Thymus (tissue), 11 donors: ENCODE results near the gene CDC73. TPM values are rescaled to one million over a fixed set of nuclear protein-coding genes. Genes with fewer than 3 reads are reported as not detected.

Experiments
- DNase-seq, 9 donors: peaks; one replicate each; pipeline ENCODE4 v3.0.0-alpha.2; 2013; ENCODE audit warnings: low spot score in 9 of 9, low read depth in 6 of 9, missing footprints in 1 of 9
- H3K27ac ChIP-seq, 2 donors: one replicate each; pipeline ENCODE4 v1.5.1; 2013; ENCODE audit warnings: control low read depth in 1 of 2, low read depth in 1 of 2, low read length in 1 of 2, mild to moderate bottlenecking in 1 of 2, moderate library complexity in 1 of 2
- H3K27me3 ChIP-seq, 2 donors: one replicate each; pipeline ENCODE4 v1.5.1; 2013; ENCODE audit warnings: low read length in 1 of 2; ENCODE audit not compliant: control insufficient read depth in 2 of 2, insufficient read depth in 1 of 2
- H3K36me3 ChIP-seq, 2 donors: one replicate each; pipeline ENCODE4 v1.5.1; 2013; ENCODE audit warnings: low read length in 1 of 2, mild to moderate bottlenecking in 1 of 2, moderate library complexity in 1 of 2; ENCODE audit not compliant: control insufficient read depth in 2 of 2, insufficient read depth in 2 of 2
- H3K4me1 ChIP-seq, 2 donors: one replicate each; pipeline ENCODE4 v1.5.1; 2013; ENCODE audit warnings: low read length in 2 of 2; ENCODE audit not compliant: control insufficient read depth in 2 of 2, insufficient read depth in 2 of 2
- H3K4me3 ChIP-seq, 2 donors: one replicate each; pipeline ENCODE4 v1.5.1; 2013; ENCODE audit warnings: low read length in 2 of 2, control low read depth in 1 of 2, mild to moderate bottlenecking in 1 of 2
- H3K9me3 ChIP-seq, 2 donors: one replicate each; pipeline ENCODE4 v1.5.1; 2013; ENCODE audit warnings: low read length in 1 of 2, mild to moderate bottlenecking in 1 of 2; ENCODE audit not compliant: control insufficient read depth in 2 of 2, insufficient read depth in 1 of 2
- WGBS: extraction: QIAGEN DNeasy Blood & Tissue Kit; methylation state at CpG from one replicate; pipeline ENCODE4 v1.1.7; 2013; 5-methylcytosine and 5-hydroxymethylcytosine counted together
- polyA plus RNA-seq: library from polyadenylated mRNA; stranded (reverse); fragments of 200-250 nt; gene quantifications from one replicate; pipeline ENCODE4 v1.2.3, GENCODE V29; 2013
- total RNA-seq: library from RNA; stranded (reverse); fragments of 120-200 nt; gene quantifications from one replicate; pipeline ENCODE4 v1.2.4, GENCODE V29; 2013
- donor health status: healthy.

Gene CDC73
- total and polyA plus RNA-seq, 2 donors, result 14.4 to 17.1 TPM

DNA sequence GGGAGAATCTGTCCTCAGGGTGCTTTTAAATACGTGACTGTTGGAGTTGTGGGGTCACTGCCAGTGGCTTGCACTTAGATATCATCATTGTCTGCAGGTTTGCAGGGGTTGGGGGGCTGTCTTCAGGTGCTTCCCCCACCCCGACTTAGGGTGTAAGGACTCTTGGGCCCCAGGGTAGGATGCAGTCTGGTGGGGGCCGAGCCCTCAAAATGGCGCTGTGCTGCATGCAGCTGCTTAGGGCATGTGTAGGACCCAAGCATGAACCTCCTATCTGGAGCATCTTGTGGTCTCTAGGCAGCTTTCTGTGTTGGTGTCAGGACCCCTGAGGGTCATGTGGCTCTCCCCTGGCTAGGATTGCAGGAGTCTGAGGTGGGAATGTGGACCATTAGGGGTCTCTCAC is 120.2 kb downstream of the CDC73 start:
- WGBS, result 99% methylated on average over 4 of the region's 4 CpGs
- DNase-seq, result no peak
- H3K27me3 ChIP-seq, result no peaks in the 10 kb centered on the region
- H3K27ac ChIP-seq, result no peak overlapping the region
- H3K4me3 ChIP-seq, result no peak overlapping the region
- no peaks in the 10 kb centered on the region for H3K4me1 ChIP-seq
- H3K9me3 ChIP-seq, result peaks cover 0 to 6% of the 10 kb centered on the region in 2 donors
- H3K36me3 ChIP-seq, result peaks cover 7 to 15% of the 10 kb centered on the region in 2 donors

DNA sequence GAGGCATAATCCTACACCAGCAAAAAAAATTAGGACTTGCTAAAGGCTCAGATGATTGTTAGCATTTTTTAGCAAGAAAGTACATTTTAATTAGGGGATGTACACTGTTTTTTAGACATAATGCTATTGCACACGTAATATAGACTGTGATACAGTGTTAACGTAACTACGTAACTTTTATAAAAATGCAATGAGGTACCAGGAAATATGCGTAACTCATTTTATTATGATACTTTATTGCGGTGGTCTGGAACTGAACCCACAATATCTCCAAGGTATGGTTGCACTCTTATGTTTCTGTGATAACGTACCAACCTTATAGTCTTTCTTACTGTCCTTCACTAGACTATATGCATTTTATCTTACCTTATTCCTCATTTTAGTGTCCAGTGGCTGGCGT is 127.4 kb downstream of the CDC73 start:
- H3K4me3 ChIP-seq, result no peak overlapping the region
- no peaks in the 10 kb centered on the region for H3K9me3 ChIP-seq
- no peaks in the 10 kb centered on the region for H3K4me1 ChIP-seq
- no peaks in the 10 kb centered on the region for H3K27me3 ChIP-seq
- H3K36me3 ChIP-seq, result peaks cover 4 to 26% of the 10 kb centered on the region in 2 donors
- WGBS, result 99% methylated on average over 7 of the region's 7 CpGs
- no peak overlapping the region for H3K27ac ChIP-seq
- no peak for DNase-seq

DNA sequence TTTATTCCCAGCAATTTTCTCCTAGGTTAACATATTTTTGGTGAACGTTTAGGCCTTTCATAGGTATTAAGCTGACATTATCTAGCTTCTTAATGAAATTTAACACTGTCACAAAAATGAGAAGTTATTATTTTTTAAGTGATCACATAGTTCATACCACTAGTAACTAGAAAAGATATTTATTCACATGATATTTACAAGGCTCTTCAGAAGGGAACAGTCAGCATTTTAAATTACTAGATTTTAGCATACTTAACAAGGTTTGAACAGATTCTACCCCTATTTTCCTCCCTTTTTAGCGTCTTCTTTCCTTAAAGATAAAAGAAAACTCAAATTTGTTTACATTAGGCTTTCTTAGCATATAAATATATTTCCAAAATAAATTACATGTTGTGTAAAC is 130.1 kb downstream of the CDC73 start:
- H3K27ac ChIP-seq, result no peak overlapping the region
- 95% methylated on average over 2 of the region's 2 CpGs for WGBS
- H3K27me3 ChIP-seq, result no peaks in the 10 kb centered on the region
- H3K9me3 ChIP-seq, result no peaks in the 10 kb centered on the region
- no peaks in the 10 kb centered on the region for H3K4me1 ChIP-seq
- H3K4me3 ChIP-seq, result no peak overlapping the region
- no peak for DNase-seq
- peaks cover 4 to 23% of the 10 kb centered on the region in 2 donors for H3K36me3 ChIP-seq

DNA sequence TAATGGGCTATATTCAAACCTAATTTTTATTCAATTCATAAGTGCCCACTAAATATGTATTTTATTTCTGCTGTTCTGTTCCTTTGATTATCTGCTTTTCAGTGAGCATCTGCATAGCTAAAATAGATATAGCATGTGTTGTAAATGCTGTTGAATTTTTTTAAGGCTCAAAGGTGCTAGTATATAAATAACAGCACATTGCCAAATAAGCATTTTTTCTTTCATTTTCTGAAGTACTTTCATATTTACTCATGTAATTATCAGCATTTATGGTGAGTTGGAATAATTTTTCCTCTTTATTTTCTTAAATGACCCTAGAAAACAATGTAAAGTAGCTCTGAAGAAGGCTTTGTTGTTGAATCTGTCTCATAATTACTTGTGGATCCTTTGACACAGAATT is 134.2 kb downstream of the CDC73 start:
- peaks cover 4 to 11% of the 10 kb centered on the region in 2 donors for H3K36me3 ChIP-seq
- no peaks in the 10 kb centered on the region for H3K27me3 ChIP-seq
- no peak overlapping the region for H3K27ac ChIP-seq
- no peak for DNase-seq
- no peaks in the 10 kb centered on the region for H3K9me3 ChIP-seq
- H3K4me3 ChIP-seq, result no peak overlapping the region
- no peaks in the 10 kb centered on the region for H3K4me1 ChIP-seq

DNA sequence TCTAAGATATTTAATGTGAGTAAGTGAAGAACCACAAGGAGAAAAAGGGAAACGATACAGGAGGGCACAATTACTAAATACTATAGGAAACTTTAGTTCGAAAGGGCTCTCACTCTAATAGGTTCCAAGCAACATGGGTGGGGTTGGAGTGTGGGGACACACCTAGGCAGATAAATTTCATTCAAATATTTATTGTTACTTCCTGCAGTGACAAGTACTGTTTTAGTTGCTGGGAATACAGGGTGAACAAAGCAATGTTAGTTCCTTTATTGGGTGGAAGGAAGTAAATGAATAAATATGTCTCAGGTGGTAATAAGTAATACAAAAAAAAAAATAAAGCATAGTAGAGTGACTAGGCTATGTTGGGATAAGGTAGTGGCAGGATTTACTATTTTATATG is 137.8 kb downstream of the CDC73 start:
- no peak overlapping the region for H3K4me3 ChIP-seq
- H3K9me3 ChIP-seq, result no peaks in the 10 kb centered on the region
- H3K27me3 ChIP-seq, result no peaks in the 10 kb centered on the region
- 98% methylated on average over 2 of the region's 2 CpGs for WGBS
- H3K36me3 ChIP-seq, result peaks cover 4 to 15% of the 10 kb centered on the region in 2 donors
- H3K4me1 ChIP-seq, result no peaks in the 10 kb centered on the region
- no peak for DNase-seq
- no peak overlapping the region for H3K27ac ChIP-seq

DNA sequence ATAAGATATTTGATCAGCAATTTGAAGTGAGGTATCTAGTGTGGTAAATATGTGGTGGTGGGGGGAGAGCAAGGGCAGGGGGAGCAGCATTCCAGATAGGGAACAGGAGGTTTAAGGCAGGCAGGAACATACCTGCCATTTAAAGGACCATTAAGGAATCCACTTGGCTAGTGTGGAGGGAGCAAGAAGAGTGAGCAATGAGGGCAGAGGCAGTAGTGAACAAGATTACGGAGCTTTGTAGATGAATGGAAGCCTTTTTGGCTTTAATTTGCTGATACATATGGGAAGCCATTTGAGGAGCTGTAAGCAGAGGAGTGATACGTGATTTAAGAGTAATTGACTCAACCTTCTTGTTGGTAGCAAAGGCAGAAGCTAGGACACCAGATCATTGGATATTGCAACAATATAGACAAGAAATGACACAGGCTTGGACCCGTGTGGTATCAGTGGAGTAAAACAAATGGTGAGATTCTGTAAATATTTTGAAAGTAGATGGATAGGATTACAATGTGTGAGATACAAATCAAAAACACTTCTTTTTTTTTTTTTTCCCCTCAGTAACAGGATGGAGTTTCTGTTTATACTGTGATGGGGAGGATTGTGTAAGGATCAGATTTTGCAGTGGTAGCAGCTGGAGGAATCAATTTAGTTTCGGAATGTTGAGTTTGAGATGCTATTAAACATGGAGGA is 138.4 kb downstream of the CDC73 start:
- WGBS, result 96% methylated on average over 4 of the region's 4 CpGs
- Histone ChIP-seq H3K27me3 (no peaks in the 10 kb centered on the region), H3K4me1 (no peaks in the 10 kb centered on the region), H3K4me3 (no peak overlapping the region), H3K27ac (no peak overlapping the region), H3K9me3 (no peaks in the 10 kb centered on the region), H3K36me3 (peaks cover 4 to 15% of the 10 kb centered on the region in 2 donors)
- DNase-seq, result no peak

DNA sequence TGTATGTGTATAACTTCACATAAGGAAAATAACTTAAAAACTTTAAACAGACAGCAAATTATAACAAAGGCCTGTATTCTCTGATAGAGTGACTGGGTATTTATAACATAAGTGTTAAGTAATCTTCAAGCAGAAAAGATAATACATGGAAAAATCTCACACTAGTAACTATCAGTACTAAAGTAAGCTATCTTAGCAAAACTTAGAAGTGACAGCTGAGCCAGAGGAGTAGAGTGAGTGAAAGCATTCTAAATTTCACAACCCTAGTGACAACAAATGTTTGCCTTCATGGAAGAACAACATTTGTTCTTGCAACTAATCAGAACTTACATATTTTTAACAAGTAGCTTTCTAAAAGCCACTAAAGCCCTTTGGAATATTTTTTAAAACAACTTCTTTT is 139.1 kb downstream of the CDC73 start:
- Histone ChIP-seq H3K27me3 (no peaks in the 10 kb centered on the region), H3K4me1 (no peaks in the 10 kb centered on the region), H3K36me3 (peaks cover 4 to 16% of the 10 kb centered on the region in 2 donors), H3K27ac (no peak overlapping the region), H3K4me3 (no peak overlapping the region), H3K9me3 (no peaks in the 10 kb centered on the region)
- no peak for DNase-seq

DNA sequence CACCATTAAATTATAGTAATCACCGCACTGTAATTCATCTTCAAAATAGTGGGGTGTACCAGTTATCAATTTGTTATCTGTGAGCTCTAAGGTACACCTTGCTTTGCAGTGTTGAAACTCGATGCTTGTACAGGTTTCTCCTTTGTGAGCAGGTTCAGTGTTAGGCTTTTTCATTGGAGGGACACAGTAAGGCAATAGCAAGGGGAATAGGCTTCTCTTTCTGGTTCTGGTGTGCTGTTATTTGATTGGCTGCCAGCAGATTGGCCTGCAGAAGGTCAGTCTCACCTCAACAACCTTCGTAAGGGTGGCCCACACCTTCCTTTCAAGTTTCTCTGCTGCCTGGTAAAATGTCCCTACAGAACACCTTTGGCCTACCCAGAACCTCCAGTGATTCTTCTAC is 140.8 kb downstream of the CDC73 start:
- Histone ChIP-seq H3K27me3 (no peaks in the 10 kb centered on the region), H3K4me3 (no peak overlapping the region), H3K27ac (no peak overlapping the region), H3K36me3 (peaks cover 4 to 17% of the 10 kb centered on the region in 2 donors), H3K9me3 (no peaks in the 10 kb centered on the region), H3K4me1 (no peaks in the 10 kb centered on the region)
- DNase-seq, result no peak
- WGBS, result 95% methylated on average over 3 of the region's 3 CpGs

DNA sequence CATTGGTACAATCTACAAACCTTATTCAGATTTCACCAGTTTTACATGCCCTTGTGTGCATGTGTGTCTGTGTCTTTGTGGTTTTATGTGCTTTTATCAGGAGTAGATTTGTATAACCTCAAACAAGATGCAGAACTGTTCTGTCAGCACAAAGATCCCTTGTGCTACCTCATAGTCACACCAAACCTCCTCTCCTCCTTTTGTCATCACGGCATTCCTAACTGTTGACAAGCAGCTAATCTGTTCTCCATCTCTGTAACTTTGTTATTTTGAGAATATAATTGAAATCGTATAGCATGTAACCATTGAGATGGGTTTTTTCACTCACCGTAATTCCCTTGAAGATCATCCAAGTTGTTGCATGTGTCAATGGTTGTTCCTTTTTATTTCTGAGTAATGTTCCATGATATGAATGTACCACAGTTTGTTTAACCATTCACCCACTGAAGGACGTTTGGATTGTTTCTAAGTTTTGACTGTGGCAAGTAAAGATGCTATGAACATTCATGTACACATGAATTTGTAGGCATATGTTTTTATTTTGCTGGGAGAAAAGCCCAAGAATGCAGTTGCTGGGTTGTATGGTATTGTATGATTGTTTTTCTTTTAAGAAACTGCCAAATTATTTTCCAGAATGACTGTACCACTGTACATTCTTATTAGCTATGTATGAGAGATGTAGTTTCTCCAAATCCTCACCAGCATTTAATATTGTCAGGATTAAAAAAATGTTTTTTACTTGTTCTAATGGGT is 142.7 kb downstream of the CDC73 start:
- WGBS, result 93% methylated on average over 4 of the region's 4 CpGs
- DNase-seq, result no peak
- no peak overlapping the region for H3K4me3 ChIP-seq
- H3K27me3 ChIP-seq, result no peaks in the 10 kb centered on the region
- H3K27ac ChIP-seq, result no peak overlapping the region
- H3K36me3 ChIP-seq, result peaks cover 0 to 6% of the 10 kb centered on the region in 2 donors
- H3K9me3 ChIP-seq, result no peaks in the 10 kb centered on the region
- no peaks in the 10 kb centered on the region for H3K4me1 ChIP-seq
